Kidney capillary endothelial cell (primary cell): ENCODE measurements around the gene SLCO3A1.

Experiments
- DNase-seq: peaks from one replicate; pipeline ENCODE4 v3.0.0-alpha.2; 2018; ENCODE audit warnings: low spot score

SLCO3A1 gene

DNA sequence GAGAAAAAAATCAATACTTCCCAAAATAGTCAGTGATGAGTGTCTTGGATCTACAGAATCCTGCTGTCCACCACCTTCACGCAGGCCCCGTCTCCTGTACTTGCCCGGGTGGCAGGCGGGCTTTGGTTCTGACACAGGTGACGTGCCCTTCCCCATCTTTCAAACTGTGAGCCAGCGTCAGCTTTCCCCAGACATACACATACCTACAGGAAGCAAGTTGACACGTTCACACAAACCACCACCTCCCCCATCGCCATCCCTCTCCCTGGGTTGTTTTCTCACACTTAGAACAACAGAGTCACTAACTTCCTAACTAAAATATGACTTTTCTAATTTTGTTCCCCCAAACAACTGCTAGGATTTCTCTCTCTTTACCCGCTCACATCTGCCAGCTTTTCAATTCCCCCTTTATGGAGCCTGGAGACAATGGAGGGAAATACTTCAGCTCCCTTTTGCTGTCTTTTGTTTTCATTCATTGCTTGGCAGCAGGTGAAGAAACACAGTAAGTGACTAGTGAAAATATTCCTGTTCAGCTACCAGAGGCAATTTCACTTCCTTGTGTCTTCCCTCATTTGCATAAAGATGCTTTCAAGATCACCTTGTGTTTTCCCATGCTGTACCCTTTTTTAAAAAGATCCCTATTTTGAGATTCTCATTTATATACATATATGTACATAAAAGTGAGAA, 248.3 kb downstream of the SLCO3A1 start:
- no peak for DNase-seq

DNA sequence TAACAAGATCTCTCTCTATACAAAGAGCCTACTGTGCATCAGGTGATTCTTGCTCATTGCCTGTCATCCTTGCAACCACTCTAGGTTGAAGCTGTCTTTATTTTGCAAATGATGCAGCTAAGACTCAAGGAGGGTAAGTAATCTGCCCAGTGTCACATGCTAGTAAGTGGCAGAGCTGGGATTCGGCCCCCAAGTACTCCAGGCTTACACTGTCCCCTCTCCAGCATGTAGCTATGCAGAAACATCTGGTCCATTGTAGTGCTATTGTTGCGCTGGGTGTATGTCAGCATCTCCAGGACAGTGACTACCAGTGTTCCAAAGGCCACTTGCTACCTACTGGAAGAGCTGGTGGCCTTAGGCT, 248.9 kb downstream of the SLCO3A1 start:
- DNase-seq = no peak

- no peak for DNase-seq
These were observed 250.6 kb downstream of the SLCO3A1 start for GRCh38 chr15:92104072-92104471.

- DNase-seq = no peak
These were observed 252.1 kb downstream of the SLCO3A1 start for GRCh38 chr15:92105611-92106010.

- DNase-seq = no peak
These were observed 254.0 kb downstream of the SLCO3A1 start for GRCh38 chr15:92107510-92107909.

GRCh38 chr15:92109191-92109873, 255.8 kb downstream of the SLCO3A1 start:
- DNase-seq = no peak

GRCh38 chr15:92111291-92111690, 257.8 kb downstream of the SLCO3A1 start:
- no peak for DNase-seq

GRCh38 chr15:92111751-92112150, 258.2 kb downstream of the SLCO3A1 start:
- DNase-seq = no peak

DNA sequence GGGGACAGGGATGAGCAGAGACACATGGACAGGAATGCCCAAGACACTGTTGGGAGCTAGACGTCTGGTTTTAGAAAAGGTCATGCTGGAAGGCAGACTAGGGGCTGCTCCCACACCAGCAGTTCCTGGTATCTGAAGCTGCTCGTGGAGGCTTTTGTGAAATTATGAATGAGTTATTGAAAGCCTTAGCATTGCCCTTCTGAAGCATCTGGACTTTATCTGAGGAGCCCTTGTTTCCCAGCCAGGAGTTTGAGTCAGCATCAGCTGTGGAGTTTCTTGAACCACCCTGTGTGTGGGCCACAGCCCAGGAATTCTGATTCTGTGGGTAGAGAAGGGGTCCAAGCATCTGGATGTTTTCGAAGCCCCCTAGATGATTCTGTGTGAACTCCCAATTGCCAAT, 258.7 kb downstream of the SLCO3A1 start:
- no peak for DNase-seq

GRCh38 chr15:92112711-92113110, 259.2 kb downstream of the SLCO3A1 start:
- DNase-seq = no peak

DNA sequence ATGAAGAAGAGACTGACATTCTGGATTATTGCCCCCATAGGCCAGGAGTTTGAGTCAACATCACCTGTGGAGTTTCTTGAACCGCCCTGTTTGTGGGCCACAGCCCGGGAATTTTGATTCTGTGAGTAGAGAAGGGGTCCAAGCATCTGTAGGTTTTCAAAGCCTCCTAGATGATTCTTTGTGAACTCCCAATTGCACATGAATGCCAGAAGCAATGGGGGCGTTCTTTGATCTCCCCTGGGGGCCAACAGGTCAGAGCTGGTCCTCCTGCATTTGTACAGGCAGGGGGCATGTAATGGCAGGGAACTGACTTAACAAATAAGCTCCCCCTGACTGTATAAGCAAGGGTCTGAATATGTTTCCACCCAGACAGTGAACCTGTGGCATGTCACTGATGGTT, 260.3 kb downstream of the SLCO3A1 start:
- DNase-seq = no peak

- no peak for DNase-seq
These were observed 262.3 kb downstream of the SLCO3A1 start for GRCh38 chr15:92115834-92116233.

DNA sequence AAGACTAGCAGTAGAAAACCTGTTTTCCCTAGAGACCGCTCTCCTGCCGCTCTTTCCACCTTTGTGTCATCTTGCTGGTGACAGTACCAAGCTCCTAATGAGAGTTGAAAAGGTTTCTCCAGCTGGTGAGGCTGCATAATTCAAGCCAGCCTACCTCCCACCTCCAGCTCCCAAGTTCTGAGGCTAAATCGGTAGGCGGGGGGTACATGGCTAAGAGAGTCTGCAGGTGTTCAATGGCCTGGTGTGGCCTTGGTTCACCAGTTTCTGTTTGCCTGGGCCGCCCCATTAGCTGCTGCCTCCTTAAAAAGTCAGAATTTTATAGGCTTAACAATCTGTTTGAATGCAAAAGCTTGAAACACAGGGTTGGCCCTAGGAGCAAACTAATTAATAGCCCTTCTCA, 262.8 kb downstream of the SLCO3A1 start:
- no peak for DNase-seq

GRCh38 chr15:92117261-92117731, 263.8 kb downstream of the SLCO3A1 start:
- DNase-seq = no peak

- no peak for DNase-seq
These were observed 264.8 kb downstream of the SLCO3A1 start for GRCh38 chr15:92118162-92118935.

GRCh38 chr15:92118936-92119325, 265.4 kb downstream of the SLCO3A1 start:
- DNase-seq = no peak

- no peak for DNase-seq
These were observed 266.7 kb downstream of the SLCO3A1 start for GRCh38 chr15:92120094-92120795.

GRCh38 chr15:92121047-92121446, 267.5 kb downstream of the SLCO3A1 start:
- no peak for DNase-seq

- DNase-seq = no peak
These were observed 268.8 kb downstream of the SLCO3A1 start for GRCh38 chr15:92122259-92122658.

GRCh38 chr15:92123962-92124656, 270.6 kb downstream of the SLCO3A1 start:
- no peak for DNase-seq

- no peak for DNase-seq
These were observed 271.1 kb downstream of the SLCO3A1 start for GRCh38 chr15:92124657-92125010.

DNA sequence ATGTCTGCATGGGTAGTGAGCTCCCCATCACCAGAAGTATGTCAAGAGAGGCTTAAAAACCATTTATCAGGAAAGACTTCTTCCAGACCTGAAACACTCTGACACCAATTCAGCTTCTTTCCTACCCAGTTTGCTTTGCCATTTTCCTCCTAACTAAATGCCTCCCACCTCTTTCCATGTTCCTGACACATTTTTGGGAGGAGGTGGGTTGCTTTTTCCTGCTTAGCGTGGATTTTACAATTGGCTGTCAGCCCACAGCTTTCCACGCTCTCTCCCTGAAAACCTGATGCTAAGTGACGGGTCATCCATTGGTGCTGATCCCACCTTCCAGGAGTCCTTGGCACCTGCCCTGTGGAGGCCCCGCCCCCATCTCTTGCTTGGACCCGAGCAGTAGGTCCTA, 275.3 kb downstream of the SLCO3A1 start:
- no peak for DNase-seq
